ENCODE results near the gene PBRM1. TPM values are rescaled to one million over a fixed set of nuclear protein-coding genes. Genes with fewer than 3 reads are reported as not detected.

Gene PBRM1
- total and polyA plus RNA-seq, 2 experiments from 2014 or later: 57.5 to 72.5 TPM

DNA sequence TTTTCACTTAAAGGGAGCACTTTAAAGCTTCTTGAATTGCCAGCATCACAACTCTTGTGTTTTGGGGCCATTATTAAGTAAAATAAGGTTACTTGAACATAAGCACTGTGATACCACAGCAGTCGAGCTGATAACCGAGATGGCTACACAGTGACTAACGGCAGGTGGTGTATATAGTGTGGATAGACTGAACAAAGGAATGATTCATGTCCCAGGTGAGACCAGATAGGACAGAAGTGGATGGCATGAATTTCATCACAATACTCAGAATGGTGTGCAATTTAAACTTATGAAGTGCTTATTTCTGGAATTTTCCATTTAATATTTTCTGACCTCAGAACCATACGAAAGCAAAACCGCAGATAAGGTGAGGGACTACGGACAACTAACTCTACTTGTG lies 40.2 kb downstream of the PBRM1 start:
- no peak for ATAC-seq
- Mint-ChIP-seq H3K4me3 (no peak overlapping the region), H3K27me3 (ENCODE audit: insufficient read depth, low read depth, poor library complexity) (peaks cover 2% of the 10 kb centered on the region), H3K4me1 (no peaks in the 10 kb centered on the region), H3K9me3 (no peaks in the 10 kb centered on the region), H3K36me3 (ENCODE audit: low read depth) (peaks cover 60% of the 10 kb centered on the region), H3K27ac (no peak overlapping the region)
- no peaks in the 10 kb centered on the region; the same call in 1 of the 2 replicates for H4K20me1 ChIP-seq (replicated peaks; ENCODE audit: insufficient read depth)
- no peaks in the 10 kb centered on the region for H3K27me3 ChIP-seq (ENCODE audit: insufficient read depth)
- H2AFZ ChIP-seq: no peak overlapping the region
- no peak overlapping the region for H3K27ac ChIP-seq (ENCODE audit: low read depth)
- no peaks in the 10 kb centered on the region for H3K9me2 ChIP-seq (ENCODE audit: insufficient read depth)
- H3K79me2 ChIP-seq (replicated peaks; ENCODE audit: insufficient read depth): no peaks in the 10 kb centered on the region
- H3K4me1 ChIP-seq (ENCODE audit: insufficient read depth): no peaks in the 10 kb centered on the region
- H3K4me2 ChIP-seq: no peak overlapping the region
- DNase-seq (ENCODE audit: low spot score): no peak
- H3K4me3 ChIP-seq: no peak overlapping the region
- H3K36me3 ChIP-seq (ENCODE audit: insufficient read depth): peaks cover 26% of the 10 kb centered on the region; the same call in 1 of the 2 replicates
- no peaks in the 10 kb centered on the region for H3F3A ChIP-seq (replicated peaks; ENCODE audit: low read depth)
- TF ChIP-seq NANOG (IDR thresholded peaks at IDR 0.05; ENCODE audit: borderline replicate concordance): no peak
- no peak for TF ChIP-seq ETS1 (IDR thresholded peaks at IDR 0.05)
- no peak for TF ChIP-seq EZH2 (IDR thresholded peaks at IDR 0.05; ENCODE audit: low read depth, unreplicated experiment)
- no peak for TF ChIP-seq STAT1 (IDR thresholded peaks at IDR 0.05; ENCODE audit: unreplicated experiment)
- TF ChIP-seq ZNF462 (CRISPR knock-in tag; IDR thresholded peaks at IDR 0.05): no peak
- TF ChIP-seq ZNF331 (CRISPR knock-in tag; IDR thresholded peaks at IDR 0.05; ENCODE audit: low read depth): no peak
- TF ChIP-seq, protein P1, sequence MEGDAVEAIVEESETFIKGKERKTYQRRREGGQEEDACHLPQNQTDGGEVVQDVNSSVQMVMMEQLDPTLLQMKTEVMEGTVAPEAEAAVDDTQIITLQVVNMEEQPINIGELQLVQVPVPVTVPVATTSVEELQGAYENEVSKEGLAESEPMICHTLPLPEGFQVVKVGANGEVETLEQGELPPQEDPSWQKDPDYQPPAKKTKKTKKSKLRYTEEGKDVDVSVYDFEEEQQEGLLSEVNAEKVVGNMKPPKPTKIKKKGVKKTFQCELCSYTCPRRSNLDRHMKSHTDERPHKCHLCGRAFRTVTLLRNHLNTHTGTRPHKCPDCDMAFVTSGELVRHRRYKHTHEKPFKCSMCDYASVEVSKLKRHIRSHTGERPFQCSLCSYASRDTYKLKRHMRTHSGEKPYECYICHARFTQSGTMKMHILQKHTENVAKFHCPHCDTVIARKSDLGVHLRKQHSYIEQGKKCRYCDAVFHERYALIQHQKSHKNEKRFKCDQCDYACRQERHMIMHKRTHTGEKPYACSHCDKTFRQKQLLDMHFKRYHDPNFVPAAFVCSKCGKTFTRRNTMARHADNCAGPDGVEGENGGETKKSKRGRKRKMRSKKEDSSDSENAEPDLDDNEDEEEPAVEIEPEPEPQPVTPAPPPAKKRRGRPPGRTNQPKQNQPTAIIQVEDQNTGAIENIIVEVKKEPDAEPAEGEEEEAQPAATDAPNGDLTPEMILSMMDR (conservative IDR thresholded peaks at IDR 0.05; ENCODE audit: low read depth in 2 of 2): no peak
- TF ChIP-seq EZH2phosphoT487 (IDR thresholded peaks at IDR 0.05; ENCODE audit: unreplicated experiment): no peak
- no peak for TF ChIP-seq ZNF114 (CRISPR knock-in tag; IDR thresholded peaks at IDR 0.05)
- no peak for TF ChIP-seq JUNB (IDR thresholded peaks at IDR 0.05; ENCODE audit: unreplicated experiment)
- no peak for TF ChIP-seq CREB1 (CRISPR knock-in tag; IDR thresholded peaks at IDR 0.05; ENCODE audit: low read depth)
- TF ChIP-seq POLR2AphosphoS5 (IDR thresholded peaks at IDR 0.05; ENCODE audit: low read depth): no peak
- TF ChIP-seq, protein P2, sequence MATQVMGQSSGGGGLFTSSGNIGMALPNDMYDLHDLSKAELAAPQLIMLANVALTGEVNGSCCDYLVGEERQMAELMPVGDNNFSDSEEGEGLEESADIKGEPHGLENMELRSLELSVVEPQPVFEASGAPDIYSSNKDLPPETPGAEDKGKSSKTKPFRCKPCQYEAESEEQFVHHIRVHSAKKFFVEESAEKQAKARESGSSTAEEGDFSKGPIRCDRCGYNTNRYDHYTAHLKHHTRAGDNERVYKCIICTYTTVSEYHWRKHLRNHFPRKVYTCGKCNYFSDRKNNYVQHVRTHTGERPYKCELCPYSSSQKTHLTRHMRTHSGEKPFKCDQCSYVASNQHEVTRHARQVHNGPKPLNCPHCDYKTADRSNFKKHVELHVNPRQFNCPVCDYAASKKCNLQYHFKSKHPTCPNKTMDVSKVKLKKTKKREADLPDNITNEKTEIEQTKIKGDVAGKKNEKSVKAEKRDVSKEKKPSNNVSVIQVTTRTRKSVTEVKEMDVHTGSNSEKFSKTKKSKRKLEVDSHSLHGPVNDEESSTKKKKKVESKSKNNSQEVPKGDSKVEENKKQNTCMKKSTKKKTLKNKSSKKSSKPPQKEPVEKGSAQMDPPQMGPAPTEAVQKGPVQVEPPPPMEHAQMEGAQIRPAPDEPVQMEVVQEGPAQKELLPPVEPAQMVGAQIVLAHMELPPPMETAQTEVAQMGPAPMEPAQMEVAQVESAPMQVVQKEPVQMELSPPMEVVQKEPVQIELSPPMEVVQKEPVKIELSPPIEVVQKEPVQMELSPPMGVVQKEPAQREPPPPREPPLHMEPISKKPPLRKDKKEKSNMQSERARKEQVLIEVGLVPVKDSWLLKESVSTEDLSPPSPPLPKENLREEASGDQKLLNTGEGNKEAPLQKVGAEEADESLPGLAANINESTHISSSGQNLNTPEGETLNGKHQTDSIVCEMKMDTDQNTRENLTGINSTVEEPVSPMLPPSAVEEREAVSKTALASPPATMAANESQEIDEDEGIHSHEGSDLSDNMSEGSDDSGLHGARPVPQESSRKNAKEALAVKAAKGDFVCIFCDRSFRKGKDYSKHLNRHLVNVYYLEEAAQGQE (IDR thresholded peaks at IDR 0.05; ENCODE audit: unreplicated experiment): no peak

Measured in GM23338 (cell line).